Vagina (tissue), 2 donors: Measurements from ENCODE around the gene NOTCH3.

Source experiments
- CTCF ChIP-seq, 3 experiments: fragments of 450-650 bp in 2 of 3; fragments of 200-600 bp in 1 of 3; sonication (generic) in 1 of 3; IDR thresholded peaks; one replicate each; pipeline ENCODE4 v1.5.1; 2017 to 2019; ENCODE audit warnings: antibody characterized with exemption in 3 of 3, mild to moderate bottlenecking in 2 of 3, moderate library complexity in 2 of 3
- POLR2A ChIP-seq, 2 donors: fragments of 450-650 bp; IDR thresholded peaks; one replicate each; pipeline ENCODE4 v1.6.1; 2017; ENCODE audit warnings: antibody characterized with exemption in 2 of 2, mild to moderate bottlenecking in 2 of 2, moderate library complexity in 2 of 2

GRCh38 chr19:15137777-15138176, 63.0 kb downstream of the NOTCH3 start:
- TF ChIP-seq CTCF (IDR thresholded peaks at IDR 0.05) (no peak), POLR2A (IDR thresholded peaks at IDR 0.05) (no peak)
